ENCODE results near the gene OR5V1.
"Not testable (repeated sequence)": the region's sequence is repeated elsewhere in the genome, so short reads cannot be mapped to it uniquely, and the experiment has no call there.

Gene OR5V1

GRCh38 chr6:29368765-29369164, at the start of gene OR5V1:
Gene OR5V1 (minus strand): TSS chr6:29368865. CDS start chr6:29356195, 12,670 bp downstream.
- DNase-seq (ENCODE audit: low spot score), result no peak

- DNase-seq (ENCODE audit: low spot score), result no peak
These were observed 45.9 kb upstream of the OR5V1 start, which contains the start of gene OR12D1 for GRCh38 chr6:29414588-29414987. Gene OR12D1 (plus strand): TSS chr6:29414928.

GRCh38 chr6:29403801-29404200, 35.1 kb upstream of the OR5V1 start:
- no peak for DNase-seq (ENCODE audit: low spot score)

GRCh38 chr6:29399525-29399924, 30.9 kb upstream of the OR5V1 start:
- DNase-seq (ENCODE audit: low spot score), result no peak

GRCh38 chr6:29395331-29395730, 26.7 kb upstream of the OR5V1 start, which contains the start of gene OR12D2:
Gene OR12D2 (plus strand): TSS chr6:29395631. CDS start chr6:29396700, 1,069 bp downstream.
- DNase-seq (ENCODE audit: low spot score), result no peak

- no peak for DNase-seq (ENCODE audit: low spot score)
These were observed 19.9 kb upstream of the OR5V1 start for GRCh38 chr6:29388533-29388932.

GRCh38 chr6:29376003-29376402, 7.3 kb upstream of the OR5V1 start:
- no peak for DNase-seq (ENCODE audit: low spot score)

- DNase-seq (ENCODE audit: low spot score), result no peak
These were observed 6.5 kb upstream of the OR5V1 start, which contains the start of gene OR12D3 for GRCh38 chr6:29375191-29375590. Gene OR12D3 (minus strand): TSS chr6:29375291. CDS start chr6:29375287, 4 bp downstream.

- no peak for DNase-seq (ENCODE audit: low spot score)
These were observed 13.1 kb downstream of the OR5V1 start for GRCh38 chr6:29355603-29356002.

GRCh38 chr6:29354980-29355379, 13.7 kb downstream of the OR5V1 start:
- no peak for DNase-seq (ENCODE audit: low spot score)

GRCh38 chr6:29349348-29349747, 19.3 kb downstream of the OR5V1 start:
- DNase-seq (ENCODE audit: low spot score), result not testable (repeated sequence)

- no peak for DNase-seq (ENCODE audit: low spot score)
These were observed 23.3 kb downstream of the OR5V1 start for GRCh38 chr6:29345380-29345779.

- DNase-seq (ENCODE audit: low spot score), result no peak
These were observed 32.4 kb downstream of the OR5V1 start for GRCh38 chr6:29336269-29336668.

GRCh38 chr6:29332676-29333075, 36.0 kb downstream of the OR5V1 start:
- no peak for DNase-seq (ENCODE audit: low spot score)

GRCh38 chr6:29325777-29326176, 42.9 kb downstream of the OR5V1 start:
- no peak for DNase-seq (ENCODE audit: low spot score)

GRCh38 chr6:29323332-29323731, 45.3 kb downstream of the OR5V1 start:
- not testable (repeated sequence) for DNase-seq (ENCODE audit: low spot score)

- no peak for DNase-seq (ENCODE audit: low spot score)
These were observed 48.7 kb downstream of the OR5V1 start for GRCh38 chr6:29319931-29320330.
